B cell (primary cell): Measurements from ENCODE around the gene FAM168A.

Experiments used
- CTCF ChIP-seq: fragments of 200-600 bp; IDR thresholded peaks from one replicate; pipeline ENCODE4 v1.8.0; 2022; ENCODE audit warnings: antibody characterized with exemption, mild to moderate bottlenecking
- EZH2 ChIP-seq: IDR thresholded peaks from 2 replicates; pipeline ENCODE4 v1.6.1; 2012; ENCODE audit warnings: borderline replicate concordance, low read depth, mild to moderate bottlenecking, moderate library complexity, low read length; ENCODE audit not compliant: insufficient read depth, poor library complexity, severe bottlenecking

GRCh38 chr11:73578592-73579185 lies 19.2 kb downstream of the FAM168A start:
- TF ChIP-seq CTCF (no peak), EZH2 (no peak)
